Fibroblast of pulmonary artery (primary cell): ENCODE measurements around the gene NFIX.

Experiments used
- DNase-seq: peaks from one replicate; pipeline ENCODE4 v3.0.0-alpha.2; 2010; ENCODE audit warnings: low read depth
- H3K4me3 ChIP-seq: replicated peaks from 2 replicates; pipeline ENCODE4 v1.5.1; 2011; ENCODE audit warnings: low read depth, mild to moderate bottlenecking, control low read depth, low read length, moderate library complexity
- TF ChIP-seq, protein P1 (sequence below): IDR thresholded peaks from 2 replicates; pipeline ENCODE4 v1.5.1; 2011; ENCODE audit warnings: mild to moderate bottlenecking, control low read depth, low read length, inconsistent platforms; ENCODE audit errors: missing control alignments

Gene NFIX

GRCh38 chr19:13064092-13064489, 68.8 kb downstream of the NFIX start:
- DNase-seq = no peak
- TF ChIP-seq, protein P1, sequence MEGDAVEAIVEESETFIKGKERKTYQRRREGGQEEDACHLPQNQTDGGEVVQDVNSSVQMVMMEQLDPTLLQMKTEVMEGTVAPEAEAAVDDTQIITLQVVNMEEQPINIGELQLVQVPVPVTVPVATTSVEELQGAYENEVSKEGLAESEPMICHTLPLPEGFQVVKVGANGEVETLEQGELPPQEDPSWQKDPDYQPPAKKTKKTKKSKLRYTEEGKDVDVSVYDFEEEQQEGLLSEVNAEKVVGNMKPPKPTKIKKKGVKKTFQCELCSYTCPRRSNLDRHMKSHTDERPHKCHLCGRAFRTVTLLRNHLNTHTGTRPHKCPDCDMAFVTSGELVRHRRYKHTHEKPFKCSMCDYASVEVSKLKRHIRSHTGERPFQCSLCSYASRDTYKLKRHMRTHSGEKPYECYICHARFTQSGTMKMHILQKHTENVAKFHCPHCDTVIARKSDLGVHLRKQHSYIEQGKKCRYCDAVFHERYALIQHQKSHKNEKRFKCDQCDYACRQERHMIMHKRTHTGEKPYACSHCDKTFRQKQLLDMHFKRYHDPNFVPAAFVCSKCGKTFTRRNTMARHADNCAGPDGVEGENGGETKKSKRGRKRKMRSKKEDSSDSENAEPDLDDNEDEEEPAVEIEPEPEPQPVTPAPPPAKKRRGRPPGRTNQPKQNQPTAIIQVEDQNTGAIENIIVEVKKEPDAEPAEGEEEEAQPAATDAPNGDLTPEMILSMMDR = no peak
- H3K4me3 ChIP-seq = no peak overlapping the region

GRCh38 chr19:13066226-13066625, 71.0 kb downstream of the NFIX start:
- no peak for DNase-seq
- TF ChIP-seq, protein P1 = no peak

GRCh38 chr19:13066933-13067807, 71.9 kb downstream of the NFIX start:
- DNase-seq = no peak
- TF ChIP-seq, protein P1 = no peak
- H3K4me3 ChIP-seq = no peak overlapping the region

More at GRCh38 chr19:13066226-13066625, 71.0 kb downstream of the NFIX start:
- H3K4me3 ChIP-seq = no peak overlapping the region

GRCh38 chr19:13068085-13068846, 73.0 kb downstream of the NFIX start:
- TF ChIP-seq, protein P1 = no peak
- DNase-seq = no peak
- H3K4me3 ChIP-seq = no peak overlapping the region

- TF ChIP-seq, protein P1 = no peak
- no peak for DNase-seq
- H3K4me3 ChIP-seq = no peak overlapping the region
Measured at GRCh38 chr19:13069415-13070359, 74.4 kb downstream of the NFIX start.

- TF ChIP-seq, protein P1 = no peak
- DNase-seq = no peak
- H3K4me3 ChIP-seq = no peak overlapping the region
Measured at GRCh38 chr19:13070425-13071140, 75.3 kb downstream of the NFIX start.
